GM19023 (cell line): ENCODE measurements around the gene PLXDC2.
"Not testable (repeated sequence)": the region's sequence is repeated elsewhere in the genome, so short reads cannot be mapped to it uniquely, and the experiment has no call there.

Source experiments
- ATAC-seq: cut with Tn5 transposase; IDR thresholded peaks from one replicate; pipeline ENCODE4 v1.9.1; 2021; ENCODE audit warnings: mild to moderate bottlenecking, moderate library complexity; ENCODE audit not compliant: unreplicated experiment

Gene PLXDC2

DNA sequence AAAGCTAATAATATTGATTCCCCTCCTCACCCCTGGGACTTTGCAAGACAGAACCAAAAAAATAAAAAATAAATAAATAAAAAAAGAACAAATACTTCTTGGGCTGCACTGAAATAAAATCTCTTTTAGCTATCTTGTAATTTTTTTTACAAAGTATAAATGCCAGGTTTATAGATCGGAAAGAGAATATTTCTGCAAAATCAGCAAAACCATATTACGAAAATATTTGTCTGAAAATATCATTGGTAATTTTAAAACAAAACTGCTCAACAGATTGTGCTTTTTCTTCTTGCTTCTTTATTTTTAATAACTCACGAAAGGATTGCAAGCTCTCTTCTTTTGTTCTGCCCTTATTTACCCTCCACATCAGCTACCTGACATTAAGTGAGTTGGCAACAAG lies 213.3 kb downstream of the PLXDC2 start:
- ATAC-seq, result no peak

DNA sequence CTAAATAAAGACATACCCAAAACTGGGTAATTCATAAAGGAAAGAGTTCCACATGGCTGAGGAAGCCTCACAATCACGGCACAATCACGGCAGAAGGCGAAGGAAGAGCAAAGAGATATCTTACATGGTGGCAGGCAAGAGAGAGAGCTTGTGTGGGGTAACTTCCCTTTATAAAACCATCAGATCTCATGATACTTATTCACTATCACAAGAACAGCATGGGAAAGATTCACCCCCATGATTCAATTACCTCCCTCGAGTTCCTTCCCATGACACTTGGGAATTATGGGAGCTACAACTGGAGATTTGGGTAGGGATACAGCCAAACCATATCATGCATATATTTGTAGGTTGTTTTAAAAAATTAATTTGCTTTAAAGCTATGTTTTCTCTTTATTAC lies 217.2 kb downstream of the PLXDC2 start:
- ATAC-seq, result no peak

DNA sequence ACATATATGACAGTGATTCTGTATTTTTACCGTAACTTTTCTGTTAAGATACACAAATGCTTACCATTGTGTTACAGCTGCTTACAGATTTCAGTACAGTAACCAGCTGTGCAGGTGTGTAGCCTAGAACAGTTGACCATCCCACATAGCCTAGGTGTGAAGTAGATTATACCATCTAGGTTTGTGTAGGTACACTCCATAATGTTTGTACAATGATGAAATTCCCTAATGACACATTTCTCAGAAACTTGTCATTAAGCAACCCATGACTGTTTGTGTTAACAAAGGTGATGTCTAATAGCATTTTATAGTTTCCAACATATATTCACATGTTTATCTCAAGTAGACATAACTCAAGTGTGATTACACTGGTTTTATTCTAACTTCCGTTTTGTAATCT lies 218.5 kb downstream of the PLXDC2 start:
- no peak for ATAC-seq

DNA sequence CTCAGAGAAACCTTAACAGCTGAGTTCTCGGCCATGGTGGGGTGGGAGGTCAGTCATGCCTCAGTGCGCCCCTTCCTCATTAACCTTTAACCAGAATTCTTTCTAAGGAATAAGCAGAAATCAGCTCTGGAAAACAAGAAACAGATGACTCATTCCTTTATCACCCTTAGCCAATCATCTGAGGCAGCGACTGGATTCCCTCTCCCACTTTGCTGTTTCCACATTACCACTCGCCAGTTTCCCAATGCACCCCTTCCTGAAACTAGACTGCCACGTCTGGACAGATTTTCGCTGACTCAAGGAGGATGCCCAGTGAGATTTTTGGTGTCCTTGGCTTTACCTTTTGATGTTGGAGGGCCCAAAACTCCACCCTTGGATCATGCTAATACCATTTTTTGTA lies 223.8 kb downstream of the PLXDC2 start:
- no peak for ATAC-seq

DNA sequence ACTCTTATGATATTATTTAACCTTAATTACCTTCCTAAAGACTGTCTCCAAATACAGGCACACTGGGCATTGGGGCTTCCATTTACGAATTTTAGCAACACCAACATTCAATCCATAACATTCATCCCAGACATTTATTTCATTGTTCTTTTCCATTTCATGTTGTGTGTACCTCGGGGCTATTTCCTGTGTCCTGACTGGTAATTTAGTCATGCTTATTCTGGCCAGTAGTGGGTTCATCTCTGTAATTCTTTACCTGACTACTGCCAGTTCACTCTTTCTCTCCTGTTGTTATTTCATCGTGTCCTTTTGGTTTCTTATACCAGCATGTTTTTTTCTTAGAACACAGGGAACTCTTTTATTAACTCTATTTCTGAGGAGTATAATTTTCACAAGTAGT lies 225.7 kb downstream of the PLXDC2 start:
- ATAC-seq, result no peak

DNA sequence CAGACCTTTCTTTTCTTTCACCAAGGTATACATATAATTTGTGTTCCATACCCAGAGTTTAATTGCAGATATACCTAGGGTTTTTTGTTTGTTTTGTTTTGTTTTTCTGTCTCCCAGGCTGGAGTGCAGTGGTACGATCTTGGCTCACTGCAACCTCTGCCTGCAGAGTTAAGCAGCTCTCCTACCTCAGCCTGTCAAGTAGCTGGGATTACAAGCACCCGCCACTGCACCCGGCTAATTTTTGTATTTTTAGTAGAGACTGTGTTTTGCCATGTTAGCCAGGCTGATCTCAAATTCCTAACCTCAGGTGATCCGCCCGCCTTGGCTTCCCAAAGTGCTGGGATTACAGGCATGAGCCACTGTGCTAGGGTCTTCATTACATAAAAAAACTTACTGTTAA lies 228.9 kb downstream of the PLXDC2 start:
- ATAC-seq, result not testable (repeated sequence)

DNA sequence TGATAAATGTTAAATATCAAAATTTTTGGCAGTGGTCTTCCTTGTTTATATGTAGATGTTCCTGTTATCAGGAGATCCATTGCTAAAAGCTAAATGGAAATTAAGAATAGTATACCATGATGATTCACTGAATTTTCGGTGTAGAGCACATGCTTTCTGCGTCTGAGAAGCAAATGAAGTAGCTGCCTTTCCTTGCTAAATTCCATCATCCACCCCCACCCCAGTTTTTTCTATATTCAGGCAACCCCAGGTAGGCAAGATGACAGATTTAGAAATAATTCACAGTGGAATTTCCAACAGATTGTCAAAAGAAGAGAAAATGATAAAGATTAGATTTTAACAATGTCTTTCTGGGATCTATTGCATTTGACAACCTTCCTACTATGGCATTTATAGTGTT lies 231.9 kb downstream of the PLXDC2 start:
- ATAC-seq, result no peak

DNA sequence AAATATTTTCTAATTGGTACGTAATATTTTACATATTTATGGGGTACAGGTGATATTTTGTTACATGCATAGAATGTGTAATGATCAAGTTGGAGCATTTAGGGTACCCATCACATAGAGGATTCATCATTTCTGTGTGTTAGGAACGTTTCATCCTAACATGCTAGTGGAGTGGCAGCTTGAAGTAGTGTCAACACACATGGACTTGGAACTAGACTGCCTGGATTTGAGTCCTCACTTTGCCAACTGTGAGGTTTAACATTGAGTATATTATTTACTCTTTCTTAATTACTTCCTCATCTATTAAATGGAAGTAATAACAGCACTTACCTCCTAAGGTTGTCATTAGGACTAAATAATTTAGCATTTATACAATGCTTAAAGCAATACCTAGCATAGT lies 241.9 kb downstream of the PLXDC2 start:
- no peak for ATAC-seq

DNA sequence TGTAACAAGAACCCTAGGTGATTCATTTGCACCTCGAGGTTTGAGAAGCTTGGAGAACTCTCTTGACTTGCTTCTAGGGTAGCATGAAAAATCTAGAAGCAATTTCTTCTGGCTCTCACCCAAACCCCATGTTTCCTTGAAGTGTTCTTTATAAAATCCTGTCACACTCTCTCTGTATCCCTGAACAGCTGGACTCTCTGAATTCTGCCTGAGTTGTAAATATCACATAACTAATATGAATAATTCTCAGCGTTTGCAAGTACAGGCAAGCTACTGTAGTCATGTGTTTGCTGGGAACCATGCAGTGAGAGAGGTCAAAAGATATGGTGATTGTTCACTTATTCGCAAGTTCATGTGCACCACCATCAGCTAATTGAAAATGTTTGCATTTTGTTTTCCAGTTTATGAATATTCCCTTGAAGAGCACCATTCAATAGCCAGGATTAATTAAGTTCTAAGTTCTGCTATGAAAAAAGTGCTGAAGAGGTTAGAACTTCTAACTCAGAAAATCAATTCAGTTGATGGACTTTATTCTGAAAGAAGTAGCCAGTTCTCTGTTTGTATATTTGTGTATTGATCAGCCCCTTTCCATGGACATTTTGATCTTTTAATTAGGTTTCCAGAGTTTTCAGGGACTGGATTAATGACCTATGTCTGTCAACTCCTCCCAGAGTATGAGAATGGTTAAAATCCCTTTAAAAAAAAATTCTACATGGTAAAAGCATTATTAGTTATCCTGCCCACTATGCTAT lies 243.0 kb downstream of the PLXDC2 start:
- no peak for ATAC-seq

DNA sequence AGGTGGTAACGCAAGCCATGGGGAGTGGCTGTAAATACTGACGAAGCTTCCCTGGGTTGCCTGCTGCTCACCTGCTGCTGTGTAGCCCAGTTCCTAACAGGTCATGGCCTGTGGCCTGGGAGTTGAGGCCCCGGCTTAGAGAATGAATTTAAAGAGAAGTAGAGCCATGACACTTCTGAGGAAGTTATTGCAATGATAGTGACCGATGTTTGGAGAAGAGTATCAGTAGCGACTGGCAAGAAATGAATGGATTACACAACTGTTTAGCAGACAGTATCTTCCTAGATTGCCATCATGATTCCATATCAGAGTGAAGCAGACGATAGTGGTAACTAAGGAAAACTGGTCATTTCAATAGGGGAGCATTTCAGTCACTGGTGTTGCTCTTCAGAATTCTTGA lies 249.6 kb downstream of the PLXDC2 start:
- ATAC-seq, result no peak

DNA sequence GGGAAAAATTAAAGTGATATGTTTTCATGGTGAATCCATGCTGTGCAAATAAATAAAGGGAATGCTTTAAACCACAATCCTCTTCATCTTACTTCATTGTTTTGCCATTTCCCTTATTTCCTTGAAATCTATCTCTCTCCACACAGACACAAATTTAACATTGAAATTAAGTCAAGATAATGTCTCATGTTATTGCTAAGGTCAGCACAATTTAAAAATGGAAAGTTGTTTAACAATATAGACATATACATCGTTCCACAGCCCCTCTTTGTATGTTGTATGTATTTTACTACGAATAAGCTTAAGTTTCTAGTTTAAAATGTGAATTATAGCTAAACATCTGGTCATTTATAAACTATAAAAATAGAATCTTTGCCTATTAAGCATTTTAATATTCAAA lies 256.9 kb downstream of the PLXDC2 start:
- ATAC-seq, result no peak

DNA sequence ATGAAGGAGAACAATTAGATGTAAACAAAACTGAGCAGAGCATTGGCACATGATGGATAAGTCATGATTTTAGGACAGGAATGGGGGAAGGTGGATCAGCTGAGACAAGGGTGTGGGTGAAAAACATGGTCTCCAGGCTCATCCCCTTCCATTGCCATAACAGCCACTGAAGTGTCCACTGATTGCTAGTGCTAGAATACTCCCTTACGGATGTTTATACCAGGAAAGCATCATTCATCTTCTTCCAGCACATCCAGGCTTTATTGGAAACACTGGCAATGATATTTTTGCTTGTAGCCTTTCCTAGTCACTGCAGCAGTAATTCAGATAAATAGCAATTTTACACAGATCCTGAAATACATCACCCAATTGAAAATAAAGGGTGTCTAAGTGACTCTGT lies 259.5 kb downstream of the PLXDC2 start:
- ATAC-seq, result no peak

DNA sequence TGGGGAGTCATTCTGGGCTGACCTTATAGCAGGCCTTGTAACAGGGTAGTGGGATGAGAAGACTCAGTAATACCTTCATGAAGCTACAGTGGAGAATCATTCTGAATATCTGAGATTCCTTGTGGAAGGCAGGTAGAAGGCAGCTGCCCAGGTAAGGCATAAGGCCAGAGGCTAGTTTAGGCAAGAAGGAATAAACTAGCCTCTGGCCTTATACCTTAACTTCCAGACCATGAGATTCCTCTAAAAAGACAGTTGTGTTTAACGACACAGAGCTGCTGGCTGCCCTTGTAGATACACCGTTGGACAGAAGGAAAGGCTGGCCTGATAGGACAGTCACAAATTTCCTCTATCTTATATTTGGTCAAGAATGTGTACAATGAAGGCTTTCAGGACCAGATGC lies 268.2 kb downstream of the PLXDC2 start:
- ATAC-seq, result no peak

DNA sequence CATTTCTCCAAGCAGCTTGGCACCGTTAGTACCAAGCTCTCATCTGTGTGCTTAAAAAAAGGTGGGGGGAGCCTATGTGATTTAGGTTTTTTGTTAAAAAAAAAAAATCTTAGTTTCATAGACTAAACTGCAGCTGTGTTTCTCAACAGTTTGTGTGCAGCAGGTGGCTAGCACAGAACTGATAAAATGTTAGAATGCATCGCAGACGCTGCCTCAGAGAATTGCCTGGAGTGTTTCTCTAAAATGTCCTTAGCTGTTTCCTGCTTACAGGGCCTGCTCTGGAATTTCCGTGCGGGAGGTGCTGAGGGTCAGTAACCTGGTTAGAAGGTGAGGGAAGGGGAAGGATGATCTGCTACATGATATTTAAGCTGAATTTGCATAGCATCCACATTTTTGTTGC lies 268.9 kb downstream of the PLXDC2 start:
- no peak for ATAC-seq

DNA sequence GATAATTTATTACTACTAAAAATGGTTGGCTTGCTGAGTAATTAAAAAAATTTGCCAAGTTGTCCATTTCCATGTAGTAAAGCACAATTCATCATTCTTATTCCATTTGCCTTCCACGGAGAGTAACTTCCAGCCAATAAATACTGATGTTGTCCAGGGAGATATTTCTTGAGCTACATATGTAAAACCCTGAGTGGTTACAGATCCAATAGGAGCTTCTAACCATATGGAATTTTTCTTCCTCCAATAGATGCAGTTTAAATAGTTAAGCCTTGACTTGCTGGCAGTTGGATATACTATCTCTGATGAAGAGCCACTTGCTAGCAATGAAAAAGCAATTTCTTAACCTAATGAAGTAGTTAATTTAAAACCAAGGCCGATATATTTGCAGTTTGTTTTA lies 271.1 kb downstream of the PLXDC2 start:
- ATAC-seq, result no peak

DNA sequence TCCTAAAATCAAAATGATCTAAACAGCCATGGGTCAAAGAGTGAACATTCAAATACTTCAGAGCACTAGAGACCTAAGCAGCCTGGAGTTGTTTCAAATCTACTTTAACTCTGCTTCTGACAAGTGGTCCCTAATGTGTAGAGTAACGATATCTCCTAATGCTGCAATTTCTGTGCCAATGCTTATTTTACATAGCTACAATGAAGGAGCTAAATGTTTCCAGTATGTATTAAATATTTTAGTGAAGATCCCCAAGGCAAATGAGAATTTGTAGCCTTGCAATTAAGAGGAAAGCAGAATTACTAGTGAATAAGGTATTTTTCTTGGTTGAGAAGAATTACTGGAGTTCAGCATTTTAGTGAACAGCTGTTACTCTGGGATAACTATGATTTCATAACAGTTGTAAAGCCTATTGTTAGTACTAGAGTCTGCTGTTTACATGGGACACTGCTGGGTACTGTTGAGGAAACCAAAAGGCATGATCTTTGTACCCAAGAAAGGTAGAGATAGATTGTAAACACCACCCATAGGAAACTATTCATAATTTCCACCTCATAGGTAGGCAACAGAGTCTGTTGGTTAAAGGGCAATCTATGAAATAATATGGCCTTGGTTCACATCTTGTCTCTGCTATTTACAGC lies 271.9 kb downstream of the PLXDC2 start:
- no peak for ATAC-seq

DNA sequence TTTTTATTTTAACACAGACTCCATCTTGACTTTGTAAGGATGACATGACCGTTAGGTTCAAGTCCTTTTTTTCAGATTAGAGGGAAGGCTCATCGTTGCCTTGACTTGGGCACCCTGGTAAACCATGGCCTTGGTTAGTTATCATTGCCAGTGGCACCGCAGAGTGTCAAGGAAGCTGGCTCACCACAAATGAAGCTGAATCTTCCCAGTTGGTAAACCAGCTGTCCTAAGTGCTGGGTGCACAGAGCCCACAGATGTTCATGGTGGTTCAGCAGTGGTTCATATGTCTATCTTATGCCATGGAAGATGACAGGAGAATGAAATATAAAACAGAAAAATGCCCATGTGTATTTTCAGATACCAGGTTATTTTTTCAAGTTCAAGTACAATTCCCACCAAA lies 273.6 kb downstream of the PLXDC2 start:
- no peak for ATAC-seq

DNA sequence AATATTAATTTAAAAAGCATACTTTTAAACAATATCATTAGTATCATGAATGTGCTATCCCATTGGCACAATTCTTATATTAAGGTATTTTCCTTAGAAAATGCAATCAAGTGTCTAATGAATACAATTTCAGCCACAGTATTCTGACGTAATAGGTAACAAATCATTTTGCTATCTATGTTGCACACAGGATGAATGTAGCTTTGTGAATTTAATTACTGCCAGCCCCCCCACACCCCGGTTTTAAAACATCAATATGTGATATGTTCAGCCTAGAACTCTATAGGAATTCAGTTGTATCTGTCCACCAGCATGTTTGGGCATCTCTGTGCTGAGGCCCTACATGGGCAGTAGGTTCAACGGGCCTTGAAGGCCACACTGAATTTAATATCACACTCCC lies 274.6 kb downstream of the PLXDC2 start:
- ATAC-seq, result no peak

DNA sequence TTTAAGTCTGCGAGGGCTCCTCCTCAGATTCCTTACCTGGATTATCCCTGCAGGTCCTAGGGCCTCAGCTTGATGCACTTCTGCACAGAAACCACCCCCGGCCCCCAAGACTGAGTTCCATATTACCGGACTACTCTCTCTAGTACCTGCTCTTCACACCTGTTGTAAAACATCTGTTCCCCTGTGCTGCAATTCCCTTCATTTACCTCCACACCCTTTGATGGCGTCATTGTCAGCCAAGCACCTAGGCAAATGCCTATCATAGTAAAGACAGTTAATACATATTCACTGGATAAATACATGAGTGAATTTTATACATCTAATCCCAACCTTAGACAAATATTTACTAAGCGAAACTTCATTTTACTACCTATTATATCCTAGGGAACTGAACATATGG lies 275.5 kb downstream of the PLXDC2 start:
- ATAC-seq, result no peak

DNA sequence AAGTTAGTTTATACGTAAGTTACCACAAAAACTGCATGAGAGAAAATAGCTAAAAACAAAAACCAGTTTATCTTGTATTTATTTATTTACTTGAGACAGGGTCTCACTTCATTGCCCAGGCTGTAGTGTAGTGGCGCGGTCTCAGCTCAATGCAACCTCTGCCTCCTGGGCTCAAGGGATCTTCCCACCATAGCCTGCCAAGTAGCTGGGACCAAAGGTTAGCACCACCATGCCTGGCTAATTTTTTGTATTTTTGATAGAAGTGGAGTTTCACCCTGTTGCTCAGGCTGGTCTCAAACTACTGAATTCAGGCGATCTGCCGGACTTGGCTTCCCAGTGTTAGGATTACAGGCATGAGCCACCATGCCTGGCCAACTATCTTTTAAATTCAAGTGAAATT lies 277.4 kb downstream of the PLXDC2 start:
- ATAC-seq, result no peak

DNA sequence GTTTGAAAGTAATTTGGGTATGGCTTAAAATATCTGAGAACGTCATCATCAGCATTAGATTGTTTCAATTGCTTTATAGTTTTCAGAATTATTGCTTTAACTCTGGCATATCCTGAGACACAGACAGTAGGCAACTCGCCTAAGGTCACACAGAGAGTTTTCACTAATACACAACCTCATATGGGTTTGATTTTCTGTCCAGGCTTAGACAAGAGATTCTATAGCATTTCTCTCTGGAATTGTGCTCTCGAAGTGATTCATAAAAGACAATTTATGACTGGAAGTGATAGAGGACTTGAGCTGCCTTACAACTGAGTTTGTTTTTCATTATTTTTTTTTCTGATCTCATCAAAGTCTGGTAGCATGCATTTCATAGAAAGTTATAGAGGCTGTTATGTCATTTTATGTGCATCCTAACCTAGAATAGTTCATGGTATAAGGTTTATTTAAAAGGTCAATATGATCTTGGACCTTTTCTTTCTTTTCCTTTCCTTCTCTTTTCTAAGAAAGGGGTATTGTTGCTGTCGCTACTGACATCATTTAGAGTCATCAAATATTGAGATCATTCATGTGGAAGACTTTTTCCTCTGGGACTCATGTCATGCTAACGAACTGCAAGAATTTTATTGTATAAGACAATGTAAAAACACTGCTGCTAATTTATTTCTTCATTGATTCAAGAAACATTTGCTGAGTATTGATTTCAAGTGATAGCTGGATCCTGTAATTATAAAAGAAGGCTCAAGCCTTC lies 278.2 kb downstream of the PLXDC2 start:
- no peak for ATAC-seq

DNA sequence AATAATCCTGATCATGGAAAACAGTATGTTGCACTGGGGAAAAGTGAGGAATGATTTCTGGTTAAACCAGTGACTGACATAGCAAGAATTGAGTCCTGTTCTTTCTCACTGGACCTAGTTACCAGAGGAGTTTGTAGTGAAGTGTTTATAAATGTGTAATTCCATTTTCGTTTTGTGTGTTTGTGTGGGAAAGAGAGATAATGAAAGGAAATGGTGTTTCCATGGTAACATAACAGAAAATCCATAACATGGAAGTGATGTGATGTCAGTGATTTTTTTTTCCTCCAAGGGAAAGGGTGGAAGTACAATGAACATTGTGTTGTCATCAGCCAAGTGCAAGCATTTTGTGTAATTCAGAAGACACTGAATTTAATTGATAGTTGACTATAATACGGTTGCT lies 283.9 kb downstream of the PLXDC2 start:
- no peak for ATAC-seq
